ENCODE measurements around the gene SMC4.

Gene SMC4

GRCh38 chr3:160395297-160395696, 4.2 kb upstream of the SMC4 start:
- no peak for DNase-seq

GRCh38 chr3:160398820-160399124, 678 bp upstream of the SMC4 start:
- DNase-seq = no peak

- DNase-seq = peak; percentile 13 to 60 (median 23)
Measured at GRCh38 chr3:160400030-160400701, 716 bp downstream of the SMC4 start.

GRCh38 chr3:160400702-160401150, 1.3 kb downstream of the SMC4 start:
- peak in 2 of 5 donors; percentile 7 to 11 for DNase-seq

- peak in 1 of 5 donors; percentile 16 for DNase-seq
Measured at GRCh38 chr3:160401291-160402095, 2.0 kb downstream of the SMC4 start.

- DNase-seq = no peak
Measured at GRCh38 chr3:160402221-160403027, 3.0 kb downstream of the SMC4 start.

GRCh38 chr3:160403028-160403545, 3.6 kb downstream of the SMC4 start:
- DNase-seq = no peak

GRCh38 chr3:160403796-160404470, 4.5 kb downstream of the SMC4 start:
- no peak for DNase-seq

GRCh38 chr3:160409812-160410610, 10.6 kb downstream of the SMC4 start:
- no peak for DNase-seq

GRCh38 chr3:160412477-160412876, 13.0 kb downstream of the SMC4 start:
- no peak for DNase-seq

- peak; percentile 32 to 58 (median 54) for DNase-seq
Measured at GRCh38 chr3:160413613-160414248, 14.3 kb downstream of the SMC4 start.

GRCh38 chr3:160417311-160417710, 17.9 kb downstream of the SMC4 start:
- DNase-seq = no peak

- DNase-seq = no peak
Measured at GRCh38 chr3:160427832-160428424, 28.5 kb downstream of the SMC4 start.

GRCh38 chr3:160434071-160434470, 34.6 kb downstream of the SMC4 start:
- no peak for DNase-seq

- no peak for DNase-seq
Measured at GRCh38 chr3:160435095-160435494, 35.6 kb downstream of the SMC4 start.

GRCh38 chr3:160435747-160436146, 36.3 kb downstream of the SMC4 start:
- DNase-seq = no peak

- DNase-seq = no peak
Measured at GRCh38 chr3:160437083-160437455, 37.6 kb downstream of the SMC4 start.

- DNase-seq = no peak
Measured at GRCh38 chr3:160440687-160441086, 41.2 kb downstream of the SMC4 start.

- no peak for DNase-seq
Measured at GRCh38 chr3:160444411-160444810, 45.0 kb downstream of the SMC4 start.

GRCh38 chr3:160445854-160446253, 46.4 kb downstream of the SMC4 start:
- no peak for DNase-seq

GRCh38 chr3:160446522-160447056, 47.1 kb downstream of the SMC4 start:
- DNase-seq = no peak

All from T-helper 1 cell (primary cell).